ENCODE measurements around the gene C22orf15.

GRCh38 chr22:23777776-23778576 is 15.2 kb downstream of the C22orf15 start:
- TF ChIP-seq REST (IDR thresholded peaks at IDR 0.05; ENCODE audit: low read depth) (no peak), TEAD4 (IDR thresholded peaks at IDR 0.05) (no peak), CEBPB (IDR thresholded peaks at IDR 0.05) (no peak), EP300 (IDR thresholded peaks at IDR 0.05; ENCODE audit: borderline replicate concordance) (no peak), YY1 (IDR thresholded peaks at IDR 0.05; ENCODE audit: low read depth) (no peak), CREB1 (IDR thresholded peaks at IDR 0.05; ENCODE audit: low read depth) (no peak), EGR1 (IDR thresholded peaks at IDR 0.05) (no peak), TAF1 (IDR thresholded peaks at IDR 0.05; ENCODE audit: low read depth) (no peak), NFIC (IDR thresholded peaks at IDR 0.05) (no peak)
- TF ChIP-seq, protein P1, sequence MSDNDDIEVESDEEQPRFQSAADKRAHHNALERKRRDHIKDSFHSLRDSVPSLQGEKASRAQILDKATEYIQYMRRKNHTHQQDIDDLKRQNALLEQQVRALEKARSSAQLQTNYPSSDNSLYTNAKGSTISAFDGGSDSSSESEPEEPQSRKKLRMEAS (IDR thresholded peaks at IDR 0.05), result no peak
